ENCODE data around the gene RGS7.
A peak's percentile ranks its signal among the peaks of the same experiment; 100 is the strongest.
"Not testable (repeated sequence)": the region's sequence is repeated elsewhere in the genome, so short reads cannot be mapped to it uniquely, and the experiment has no call there.

RGS7 gene

DNA sequence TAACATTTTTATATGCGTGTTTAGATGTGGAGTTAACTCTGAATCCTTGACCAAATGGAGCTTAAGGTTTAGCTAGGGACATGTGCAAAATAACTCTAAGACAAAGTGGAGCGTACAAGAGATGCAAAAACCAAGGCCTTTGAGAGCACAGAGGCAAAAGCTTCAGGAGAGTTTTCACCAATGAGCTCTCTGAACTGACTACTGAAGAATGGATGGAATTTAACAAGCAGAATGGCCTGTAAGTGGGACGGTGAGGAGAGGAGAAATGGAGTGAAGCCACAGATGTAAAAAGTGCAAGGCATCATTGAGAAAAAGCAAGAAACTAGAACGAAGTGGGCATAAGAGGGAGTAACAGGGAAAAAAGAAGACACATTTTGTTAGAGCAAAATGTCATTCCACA, 260.0 kb downstream of the RGS7 start:
- TF ChIP-seq, protein P1, sequence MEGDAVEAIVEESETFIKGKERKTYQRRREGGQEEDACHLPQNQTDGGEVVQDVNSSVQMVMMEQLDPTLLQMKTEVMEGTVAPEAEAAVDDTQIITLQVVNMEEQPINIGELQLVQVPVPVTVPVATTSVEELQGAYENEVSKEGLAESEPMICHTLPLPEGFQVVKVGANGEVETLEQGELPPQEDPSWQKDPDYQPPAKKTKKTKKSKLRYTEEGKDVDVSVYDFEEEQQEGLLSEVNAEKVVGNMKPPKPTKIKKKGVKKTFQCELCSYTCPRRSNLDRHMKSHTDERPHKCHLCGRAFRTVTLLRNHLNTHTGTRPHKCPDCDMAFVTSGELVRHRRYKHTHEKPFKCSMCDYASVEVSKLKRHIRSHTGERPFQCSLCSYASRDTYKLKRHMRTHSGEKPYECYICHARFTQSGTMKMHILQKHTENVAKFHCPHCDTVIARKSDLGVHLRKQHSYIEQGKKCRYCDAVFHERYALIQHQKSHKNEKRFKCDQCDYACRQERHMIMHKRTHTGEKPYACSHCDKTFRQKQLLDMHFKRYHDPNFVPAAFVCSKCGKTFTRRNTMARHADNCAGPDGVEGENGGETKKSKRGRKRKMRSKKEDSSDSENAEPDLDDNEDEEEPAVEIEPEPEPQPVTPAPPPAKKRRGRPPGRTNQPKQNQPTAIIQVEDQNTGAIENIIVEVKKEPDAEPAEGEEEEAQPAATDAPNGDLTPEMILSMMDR (conservative IDR thresholded peaks at IDR 0.05): no peak
- no peak overlapping the region for H3K27ac ChIP-seq

DNA sequence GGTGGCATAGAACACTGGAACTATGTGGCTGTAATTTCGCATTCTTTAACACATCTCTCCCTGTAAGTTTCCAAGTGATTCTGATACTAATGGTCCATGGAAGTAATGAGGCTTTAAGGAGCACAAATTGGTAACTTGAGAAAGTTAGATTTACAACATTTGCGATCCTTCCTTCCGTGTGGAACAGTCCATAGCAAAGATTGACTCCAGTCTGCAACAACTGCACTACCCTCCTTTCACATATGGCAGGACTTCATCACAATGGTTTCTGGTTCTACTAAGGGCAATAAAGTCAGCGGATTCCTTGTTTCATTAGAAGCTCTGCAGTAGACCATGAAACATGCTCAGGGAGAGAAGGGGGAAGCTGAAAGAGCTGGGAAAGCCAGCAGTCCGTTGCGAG, 261.2 kb downstream of the RGS7 start:
- TF ChIP-seq, protein P1 (conservative IDR thresholded peaks at IDR 0.05): no peak
- no peak overlapping the region for H3K27ac ChIP-seq

GRCh38 chr1:241090798-241091197, 266.2 kb downstream of the RGS7 start:
- H3K27ac ChIP-seq: no peak overlapping the region
- TF ChIP-seq, protein P1 (conservative IDR thresholded peaks at IDR 0.05): no peak

DNA sequence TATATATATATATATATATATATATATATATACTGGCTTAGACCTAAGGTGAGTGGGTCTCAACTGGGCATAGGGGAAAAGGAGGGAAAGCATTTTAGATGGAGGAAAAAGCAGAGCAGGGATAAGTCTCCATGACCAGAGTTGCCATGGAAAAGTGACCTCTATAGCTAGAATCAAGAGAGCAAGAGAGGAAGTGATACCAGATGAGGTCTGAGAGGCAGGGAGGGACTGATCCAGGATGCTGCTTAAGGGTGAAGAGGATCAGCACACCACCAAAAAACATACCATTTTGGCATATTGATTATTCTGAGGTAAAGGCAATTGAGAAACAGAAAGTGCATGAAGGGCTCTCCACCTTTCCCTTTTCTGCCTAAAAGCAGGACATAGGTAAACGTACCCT, 267.9 kb downstream of the RGS7 start:
- H3K27ac ChIP-seq: not testable (repeated sequence)

DNA sequence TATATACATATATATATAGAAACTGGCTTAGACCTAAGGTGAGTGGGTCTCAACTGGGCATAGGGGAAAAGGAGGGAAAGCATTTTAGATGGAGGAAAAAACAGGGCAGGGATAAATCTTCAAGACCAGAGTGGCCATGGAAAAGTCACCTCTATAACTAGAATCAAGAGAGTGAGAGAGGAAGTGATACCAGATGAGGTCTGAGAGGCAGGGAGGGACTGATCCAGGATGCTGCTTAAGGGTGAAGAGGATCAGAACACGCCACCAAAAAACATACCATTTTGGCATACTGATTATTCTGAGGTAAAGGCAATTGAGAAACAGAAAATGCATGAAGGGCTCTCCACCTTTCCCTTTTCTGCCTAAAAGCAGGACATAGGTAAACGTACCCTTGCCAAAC, 268.9 kb downstream of the RGS7 start:
- not testable (repeated sequence) for H3K27ac ChIP-seq

- no peak overlapping the region for H3K27ac ChIP-seq
- TF ChIP-seq, protein P1 (conservative IDR thresholded peaks at IDR 0.05): no peak
Observed at GRCh38 chr1:241086686-241087085, 270.3 kb downstream of the RGS7 start.

DNA sequence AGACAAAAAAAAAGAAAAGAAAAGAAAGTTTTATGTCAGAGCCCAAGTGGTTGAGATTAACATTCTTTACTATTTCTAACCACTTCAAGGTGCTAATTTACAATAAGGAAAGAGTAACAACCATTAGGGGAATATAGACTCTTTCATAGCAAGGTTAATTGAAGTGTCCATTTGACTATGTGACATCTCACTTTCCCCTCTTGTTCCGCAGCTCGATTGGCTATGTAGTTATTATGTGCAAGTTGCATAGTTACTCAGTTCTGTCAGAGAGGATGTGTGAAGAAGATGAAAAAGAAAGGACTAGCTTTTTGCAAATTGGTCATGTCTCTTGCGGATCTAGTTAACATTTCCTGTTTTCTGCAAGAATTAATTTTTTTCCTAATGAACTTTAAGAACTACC, 273.7 kb downstream of the RGS7 start:
- no peak overlapping the region for H3K27ac ChIP-seq
- TF ChIP-seq, protein P1 (conservative IDR thresholded peaks at IDR 0.05): no peak

- TF ChIP-seq, protein P1 (conservative IDR thresholded peaks at IDR 0.05): no peak
- H3K27ac ChIP-seq: no peak overlapping the region
Observed at GRCh38 chr1:241081473-241081872, 275.5 kb downstream of the RGS7 start.

GRCh38 chr1:241079459-241079858, 277.5 kb downstream of the RGS7 start:
- TF ChIP-seq, protein P1 (conservative IDR thresholded peaks at IDR 0.05): no peak
- peak overlapping the region; percentile 27; the same call in 1 of the 2 replicates for H3K27ac ChIP-seq

Measured in VCaP (cell line).